HG02610 (cell line): ENCODE measurements around the gene GALNT17.
"Not testable (repeated sequence)": the region's sequence is repeated elsewhere in the genome, so short reads cannot be mapped to it uniquely, and the experiment has no call there.

Experiments used
- ATAC-seq: cut with Tn5 transposase; IDR thresholded peaks from one replicate; pipeline ENCODE4 v1.9.1; 2021; ENCODE audit warnings: mild to moderate bottlenecking, moderate library complexity; ENCODE audit not compliant: unreplicated experiment

GALNT17 gene

DNA sequence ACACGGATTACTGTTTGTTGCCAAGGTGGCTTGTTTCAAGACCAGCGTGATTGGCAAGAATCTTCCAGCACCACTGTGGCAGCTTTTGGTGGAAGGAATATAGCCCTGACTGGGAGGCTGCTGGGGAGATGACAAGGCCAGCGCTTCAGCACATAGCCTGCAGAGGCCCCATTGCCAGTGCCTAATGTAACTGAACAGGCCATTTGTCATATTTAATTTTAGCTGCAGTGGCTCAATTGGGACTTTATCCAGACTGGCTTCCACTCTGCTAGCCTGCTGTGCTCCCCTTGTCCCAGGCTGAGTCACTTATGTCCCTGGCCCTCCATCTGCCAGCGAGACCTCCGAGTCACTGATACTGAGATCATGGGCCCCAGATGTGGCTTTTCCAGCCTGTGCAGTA is 483.1 kb downstream of the GALNT17 start:
- no peak for ATAC-seq

DNA sequence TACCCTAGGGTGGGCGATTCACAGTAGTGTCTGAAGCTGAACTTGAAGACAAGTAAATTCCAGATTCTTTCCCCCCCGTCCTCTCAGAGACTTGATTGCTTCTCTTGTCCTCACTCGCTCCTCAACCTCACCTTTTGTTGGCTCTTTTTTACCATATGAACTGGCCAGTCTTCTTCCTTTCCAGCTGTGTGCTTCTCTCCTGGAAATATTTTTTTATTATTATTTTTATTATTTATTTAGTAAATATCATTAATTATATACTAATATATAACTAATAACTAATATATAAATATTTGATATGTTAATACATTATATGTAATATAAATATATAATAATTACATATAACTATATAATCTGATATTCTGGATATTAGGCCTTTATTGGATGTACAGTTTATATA is 484.3 kb downstream of the GALNT17 start:
- no peak for ATAC-seq

DNA sequence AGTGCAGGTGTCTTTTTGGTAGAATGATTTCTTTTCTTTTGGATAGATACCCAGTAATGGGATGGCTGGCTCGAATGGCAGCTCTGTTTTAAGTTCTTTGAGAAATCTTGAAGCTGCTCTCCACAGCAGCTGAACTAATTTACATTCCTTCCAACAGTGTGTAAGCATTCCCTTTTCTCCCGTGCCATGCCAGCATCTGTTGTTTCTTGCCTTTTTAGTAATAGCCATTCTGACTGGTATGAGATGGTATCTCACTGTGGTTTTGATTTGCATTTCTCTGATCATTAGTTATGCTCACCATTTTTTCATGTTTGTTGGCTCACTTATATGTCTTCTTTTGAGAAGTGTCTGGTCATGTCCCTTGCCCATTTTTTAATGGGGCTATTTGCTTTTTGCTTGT is 486.3 kb downstream of the GALNT17 start:
- no peak for ATAC-seq

DNA sequence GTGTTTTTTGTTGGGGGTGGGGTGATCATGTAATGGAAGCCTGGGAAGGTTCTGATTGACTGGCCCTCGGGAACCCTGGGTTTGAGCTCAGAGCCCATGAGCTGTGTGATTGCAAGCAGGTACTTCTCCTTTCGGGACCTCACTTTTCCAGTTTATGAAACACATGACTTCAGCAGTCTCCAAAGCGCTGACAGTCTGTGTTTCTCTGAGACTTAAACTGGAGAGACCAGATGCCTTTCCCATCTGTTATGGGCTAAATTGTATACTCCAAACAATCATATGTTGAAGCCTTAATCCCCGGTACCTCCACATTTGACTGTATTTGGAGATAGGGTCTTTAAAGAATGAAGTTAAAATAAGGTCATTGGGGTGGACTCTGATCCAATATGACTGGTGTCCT is 493.6 kb downstream of the GALNT17 start:
- ATAC-seq = no peak

DNA sequence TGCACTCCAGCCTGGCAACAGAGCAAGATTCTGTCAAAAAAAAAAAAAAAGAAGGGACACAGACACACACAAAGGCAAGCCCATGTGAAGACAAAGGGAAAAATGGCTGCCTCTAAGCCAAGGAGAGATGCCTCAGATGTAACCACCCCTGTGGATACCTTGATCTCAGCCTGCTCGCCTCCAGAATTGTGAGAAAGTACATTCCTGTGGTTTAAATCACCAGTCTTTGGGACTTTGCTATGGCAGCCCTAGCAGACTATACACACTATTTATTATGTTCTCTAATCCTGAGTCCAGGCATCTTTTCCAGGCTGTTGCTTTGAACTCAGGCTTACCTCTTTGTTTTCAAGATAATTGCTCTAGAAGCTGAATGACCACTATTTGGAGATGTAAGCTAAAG is 494.3 kb downstream of the GALNT17 start:
- ATAC-seq = no peak

DNA sequence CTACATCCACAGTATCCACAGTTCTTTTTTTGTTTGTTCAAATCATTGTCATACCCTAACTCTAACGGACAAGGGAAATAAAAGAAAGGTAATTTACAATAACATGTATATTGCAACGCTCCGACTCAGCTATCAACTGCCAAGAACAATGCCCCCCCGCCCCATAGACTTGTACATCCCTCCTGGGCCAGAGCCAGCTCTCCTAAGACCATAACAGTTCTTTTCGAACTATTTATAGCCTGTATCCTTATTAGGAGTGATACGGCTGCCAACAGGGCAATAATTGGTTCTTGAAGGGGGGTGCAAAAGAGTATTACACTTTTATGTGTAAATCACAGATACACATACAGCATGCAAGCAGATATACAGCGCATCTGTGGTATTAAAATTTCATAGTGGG is 495.7 kb downstream of the GALNT17 start:
- no peak for ATAC-seq

DNA sequence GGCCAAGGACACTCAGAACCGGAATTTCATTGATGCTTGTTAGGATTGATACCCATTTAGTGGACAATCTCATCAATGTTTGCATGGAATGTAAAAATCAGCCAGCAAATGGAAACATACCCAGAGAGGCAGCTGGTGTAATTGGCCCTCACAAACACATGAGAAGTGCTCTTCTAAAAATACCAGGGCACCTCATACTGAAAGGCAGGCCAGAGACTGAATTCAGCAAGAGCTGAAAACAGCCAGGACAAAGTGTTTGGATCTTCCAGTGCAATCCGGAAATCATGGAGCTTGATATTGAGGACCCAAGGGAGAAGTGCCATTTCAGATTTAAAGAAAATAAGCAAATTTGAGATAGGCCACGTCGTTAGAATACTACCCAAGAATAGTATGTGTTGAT is 498.6 kb downstream of the GALNT17 start:
- ATAC-seq = no peak

DNA sequence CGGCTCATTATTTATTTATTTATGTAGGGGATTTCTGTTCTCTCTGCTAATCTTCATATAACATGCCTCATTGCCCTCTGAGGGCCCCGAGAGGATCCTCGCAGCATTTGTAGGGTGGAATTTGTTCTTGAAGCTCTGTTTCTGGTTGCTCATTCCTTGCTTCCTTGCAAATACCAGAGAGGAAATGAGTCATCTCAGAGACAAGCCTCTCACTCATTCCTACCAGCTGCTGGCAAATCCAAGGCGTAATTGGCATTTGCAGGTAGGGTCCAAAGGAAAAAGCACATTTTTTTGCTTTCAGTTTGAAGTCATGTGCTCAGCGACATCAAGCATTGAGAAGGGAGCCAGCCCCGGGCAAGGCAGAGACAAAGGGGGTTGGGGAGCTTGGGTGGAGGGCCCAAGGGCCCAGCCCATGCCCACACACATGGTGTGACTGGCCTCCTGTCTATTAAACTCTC is 501.6 kb downstream of the GALNT17 start:
- ATAC-seq = no peak

DNA sequence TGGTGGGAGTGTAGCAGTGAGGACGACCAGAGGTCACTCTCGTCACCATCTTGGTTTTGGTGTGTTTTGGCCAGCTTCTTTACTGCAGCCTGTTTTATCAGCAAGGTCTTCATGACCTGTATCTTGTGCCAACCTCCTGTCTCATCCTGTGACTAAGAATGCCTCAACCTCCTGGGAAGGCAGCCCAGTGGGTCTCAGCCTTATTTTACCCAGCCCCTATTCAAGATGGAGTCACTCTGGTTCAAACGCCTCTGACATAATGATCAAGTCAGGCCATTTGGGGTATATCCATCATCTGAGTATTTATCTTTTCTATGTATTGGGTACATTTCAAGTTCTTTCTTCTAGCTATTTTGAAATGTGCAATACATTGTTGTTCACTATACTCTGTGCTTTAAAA is 503.9 kb downstream of the GALNT17 start:
- not testable (repeated sequence) for ATAC-seq

DNA sequence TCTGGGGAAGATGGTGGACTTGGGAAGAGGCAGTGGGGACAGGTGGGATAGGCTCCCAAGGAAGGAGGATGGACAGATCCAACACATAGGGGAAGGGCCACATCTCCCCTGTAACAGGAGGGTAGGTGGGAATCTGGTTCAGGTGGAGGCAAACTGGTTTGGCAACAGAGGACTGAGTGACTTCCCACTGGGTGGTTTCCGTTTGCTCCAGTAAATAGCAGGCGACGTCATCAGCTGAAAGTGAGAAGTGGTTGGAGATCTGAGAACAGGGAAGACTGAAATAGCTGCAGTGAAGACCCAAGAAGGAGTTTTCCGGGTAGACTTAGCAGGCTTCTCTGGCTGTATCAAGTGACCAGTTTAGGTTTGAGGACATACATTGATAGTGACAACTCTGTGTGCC is 504.4 kb downstream of the GALNT17 start:
- ATAC-seq = no peak

DNA sequence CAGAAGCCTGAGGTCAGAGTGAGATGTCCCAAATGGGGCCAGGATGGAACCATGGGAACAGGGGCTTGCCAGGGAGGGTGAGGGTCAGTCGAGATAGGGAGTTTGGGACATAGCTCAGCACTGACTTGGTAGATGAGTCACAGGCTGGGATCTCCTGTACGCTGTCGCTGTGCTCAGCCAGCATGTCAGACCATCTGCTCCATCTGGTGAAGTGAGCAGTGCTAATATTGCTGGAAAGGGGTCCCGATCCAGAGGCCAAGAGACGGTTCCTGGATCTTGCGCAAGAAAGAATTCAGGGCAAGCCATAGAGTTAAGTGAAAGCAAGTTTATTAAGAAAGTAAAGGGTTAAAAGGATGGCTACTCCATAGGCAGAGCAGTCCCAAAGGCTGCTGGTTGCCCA is 505.6 kb downstream of the GALNT17 start:
- no peak for ATAC-seq

DNA sequence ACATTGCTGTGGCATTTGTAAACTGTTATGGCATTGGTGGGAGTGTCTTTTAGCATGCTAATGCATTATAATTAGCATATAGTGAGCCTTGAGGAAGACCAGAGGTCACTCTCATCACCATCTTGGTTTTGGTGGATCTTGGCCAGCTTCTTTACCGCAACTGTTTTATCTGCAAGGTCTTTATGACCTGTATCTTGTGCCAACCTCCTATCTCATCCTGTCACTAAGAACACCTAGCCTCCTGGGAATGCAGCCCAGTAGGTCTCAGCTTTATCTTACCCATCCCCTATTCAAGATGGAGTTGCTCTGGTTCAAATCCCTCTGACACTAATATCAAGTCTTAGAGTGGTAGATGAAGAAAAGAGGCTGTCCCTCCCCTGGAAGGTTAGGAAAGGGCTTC is 506.2 kb downstream of the GALNT17 start:
- no peak for ATAC-seq

DNA sequence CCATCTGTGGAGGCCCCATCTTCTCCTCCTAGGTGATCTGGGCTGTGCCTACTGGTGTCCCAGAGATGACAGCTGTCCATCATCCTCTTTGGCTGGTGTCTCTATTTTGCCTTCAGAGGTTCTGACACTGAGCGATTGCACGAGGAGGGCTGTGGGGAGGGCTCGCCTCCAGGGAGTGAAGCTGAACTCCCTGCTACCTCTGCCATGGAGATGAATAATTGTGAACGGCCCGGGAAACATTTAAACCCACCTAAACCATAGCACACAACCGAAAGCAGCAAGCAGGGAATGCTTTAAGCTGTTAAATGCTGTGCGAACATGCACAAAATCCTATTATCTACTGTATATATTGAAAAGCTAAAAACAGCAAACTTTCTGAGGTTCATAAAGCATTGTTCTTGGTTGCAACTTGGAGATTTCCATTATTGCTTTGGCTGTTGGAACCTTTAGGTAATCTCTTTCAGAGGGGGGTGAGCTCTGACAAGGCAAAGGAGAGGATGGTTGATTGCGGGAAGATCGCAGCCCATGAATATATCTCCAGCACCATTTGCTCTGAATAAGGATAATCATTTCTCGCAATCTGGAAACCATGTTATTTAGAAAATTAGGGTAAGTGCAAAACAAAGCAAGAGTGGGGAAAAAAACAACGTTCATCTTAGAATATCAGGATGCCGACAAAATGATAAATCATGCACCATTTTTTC is 507.6 kb downstream of the GALNT17 start:
- no peak for ATAC-seq

DNA sequence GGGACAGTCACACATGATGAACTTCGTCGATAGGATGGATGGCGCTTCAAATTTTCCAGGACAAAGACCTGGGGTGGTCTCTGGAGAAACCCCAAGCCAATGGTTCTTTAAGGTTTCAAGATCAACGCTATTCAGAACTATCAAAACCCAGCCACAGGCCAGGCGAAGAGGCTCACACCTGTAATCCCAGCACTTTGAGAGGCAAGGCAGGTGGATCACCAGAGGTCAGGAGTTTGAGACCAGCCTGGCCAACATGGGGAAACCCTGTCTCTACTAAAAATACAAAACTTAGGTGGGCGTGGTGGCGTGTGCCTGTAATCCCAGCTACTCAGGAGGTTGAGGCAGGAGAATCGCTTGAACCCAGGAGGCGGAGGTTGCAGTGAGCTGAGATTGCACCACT is 511.1 kb downstream of the GALNT17 start:
- ATAC-seq = not testable (repeated sequence)

DNA sequence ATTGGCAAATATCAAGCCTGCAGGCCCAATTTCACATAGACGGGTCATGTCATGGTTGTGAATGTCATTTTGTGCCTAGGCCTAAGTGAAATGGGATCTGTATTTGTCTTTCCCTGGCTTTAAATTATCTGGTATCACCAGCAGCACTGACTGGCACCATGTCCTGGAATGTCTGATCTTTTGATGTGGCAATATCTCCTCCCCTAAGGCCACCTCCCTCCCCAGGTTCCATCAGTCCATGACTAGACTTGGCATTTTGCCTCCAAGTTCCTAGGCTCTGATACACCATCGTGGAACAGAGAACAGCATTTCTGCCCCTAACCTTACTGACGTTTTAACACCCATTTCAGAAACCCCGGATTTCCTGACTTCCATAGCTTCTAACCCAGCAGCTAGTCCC is 513.9 kb downstream of the GALNT17 start:
- no peak for ATAC-seq

DNA sequence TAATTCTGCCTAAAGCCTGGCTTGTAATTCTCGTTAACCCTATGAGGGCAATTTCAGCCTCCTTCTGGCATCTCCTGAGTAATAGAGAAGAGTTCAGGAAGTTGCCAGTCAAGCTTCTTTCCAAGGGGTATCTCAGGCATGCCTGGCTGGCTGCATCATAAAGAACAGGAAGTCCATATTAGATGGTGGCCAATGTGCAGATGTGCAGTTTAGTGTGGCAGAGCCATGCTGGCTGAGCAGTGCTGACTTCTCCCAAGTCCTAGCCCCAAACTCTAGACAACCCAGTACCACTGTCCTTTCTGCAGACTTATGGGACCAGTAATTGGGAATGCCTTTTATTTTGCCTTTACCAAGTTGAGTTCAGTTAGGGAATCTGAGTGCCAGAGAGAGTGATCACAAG is 517.9 kb downstream of the GALNT17 start:
- ATAC-seq = no peak

DNA sequence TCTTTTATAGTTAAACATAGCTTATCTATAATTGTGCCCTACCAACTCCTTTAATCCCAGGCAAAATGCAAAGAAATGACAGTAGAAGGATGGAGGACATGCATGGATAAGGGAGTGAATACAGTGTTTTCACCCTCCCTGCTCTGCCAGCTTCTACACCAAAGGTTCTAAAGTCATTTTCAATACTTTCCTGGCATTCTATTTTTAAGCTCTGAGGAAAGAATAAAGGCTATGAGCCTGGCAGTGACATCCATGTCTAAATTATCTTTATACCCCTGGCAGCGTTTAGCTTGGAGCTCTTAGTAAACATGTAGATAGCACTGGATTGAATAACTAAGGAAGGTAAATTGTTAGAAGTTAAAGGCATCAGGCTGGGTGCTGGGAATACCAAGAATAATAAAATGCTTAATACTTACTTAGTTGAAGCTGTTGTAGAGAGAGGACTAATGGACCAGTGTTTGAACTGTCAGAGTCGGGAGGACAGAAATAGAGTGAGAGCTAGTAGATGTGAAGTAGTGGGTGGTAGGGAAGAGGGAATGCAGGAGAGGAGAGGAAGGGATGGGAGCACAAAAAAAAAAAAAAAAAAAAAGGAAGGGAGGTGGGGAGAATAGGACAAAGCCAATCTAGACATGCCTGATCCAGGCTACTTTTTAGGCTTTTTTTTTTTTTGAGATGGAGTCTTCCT is 518.9 kb downstream of the GALNT17 start:
- no peak for ATAC-seq

DNA sequence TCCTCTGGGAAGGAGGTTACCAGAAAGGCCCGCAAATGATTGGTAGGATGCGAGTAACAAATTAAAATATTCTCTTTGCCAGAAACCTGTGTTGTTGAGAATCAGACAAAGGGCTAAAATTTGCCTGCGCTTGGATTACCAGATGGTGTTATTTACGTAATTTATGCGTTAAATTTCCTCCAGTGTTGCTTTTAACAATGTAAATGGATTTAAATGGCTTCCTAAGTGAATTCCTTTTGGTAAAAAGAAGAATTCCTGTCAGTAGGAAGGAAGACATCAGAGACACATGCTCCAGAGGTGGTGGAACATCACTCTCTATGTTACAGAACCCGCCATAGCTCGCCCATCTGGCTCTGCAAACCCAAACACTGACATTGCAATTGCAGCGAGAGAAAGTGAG is 520.6 kb downstream of the GALNT17 start:
- no peak for ATAC-seq

DNA sequence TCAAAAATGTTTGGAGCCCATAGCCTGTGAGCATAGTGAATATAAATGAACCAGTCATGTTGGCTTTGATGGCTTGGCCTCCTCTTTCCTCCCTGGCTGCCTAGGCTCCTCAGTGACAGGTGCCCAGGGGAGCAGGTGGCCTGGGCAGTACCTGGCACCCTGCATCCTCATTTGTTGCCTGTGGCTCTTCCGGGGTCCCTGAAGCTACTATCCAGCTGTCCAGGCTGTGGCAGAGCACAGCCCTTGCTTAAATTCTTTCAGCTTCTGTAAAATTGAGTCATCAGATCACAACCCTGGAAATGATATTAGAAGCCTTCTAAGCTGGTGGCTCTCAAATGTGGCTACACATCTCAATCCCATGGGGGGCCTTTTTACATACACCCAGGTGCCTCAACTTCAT is 525.4 kb downstream of the GALNT17 start:
- ATAC-seq = no peak

DNA sequence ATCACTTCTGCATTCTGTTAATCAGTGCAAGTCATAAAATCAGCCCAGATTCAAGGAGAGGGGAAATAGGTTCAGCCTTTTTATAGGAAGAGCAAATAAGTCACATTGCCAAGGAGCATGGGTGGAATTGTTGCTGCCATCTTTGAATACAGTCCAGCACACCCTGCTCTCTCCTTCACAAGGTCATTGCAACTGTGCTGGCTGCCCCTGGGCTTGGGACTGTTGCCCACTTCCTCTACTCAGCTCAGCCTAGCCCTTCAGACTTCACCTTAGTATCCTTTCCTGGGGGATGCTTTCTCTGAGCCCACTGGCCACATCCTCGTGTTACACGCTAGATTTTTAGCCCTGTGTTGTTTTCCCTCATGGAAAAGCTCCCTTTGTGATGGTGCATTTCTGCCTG is 527.7 kb downstream of the GALNT17 start:
- no peak for ATAC-seq

DNA sequence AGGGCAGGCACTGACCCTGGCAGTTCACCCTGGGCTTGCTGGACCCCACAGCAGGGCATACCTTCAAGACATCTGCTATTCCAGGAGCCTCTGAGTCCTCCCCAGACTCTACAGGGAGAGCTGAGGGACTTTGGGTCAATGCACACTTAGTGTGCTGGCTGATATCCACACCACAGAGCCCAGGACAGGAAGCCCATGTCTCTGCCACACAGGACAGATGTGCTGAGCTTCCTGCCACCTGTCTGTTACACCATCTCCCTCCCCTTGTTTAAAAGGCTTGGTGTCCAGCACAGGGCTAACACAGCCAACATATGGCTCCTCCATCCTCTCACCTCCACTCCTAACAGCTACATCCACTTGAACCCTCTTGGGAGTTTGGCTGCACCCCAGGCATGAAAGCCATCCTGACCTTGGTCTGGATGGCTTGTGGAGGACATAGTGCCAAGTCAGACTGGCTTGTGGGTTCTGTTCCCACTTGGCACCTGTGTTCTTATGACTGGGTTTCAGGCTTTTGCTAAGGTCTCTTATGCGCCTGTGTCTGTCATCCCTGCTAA is 529.8 kb downstream of the GALNT17 start:
- no peak for ATAC-seq

DNA sequence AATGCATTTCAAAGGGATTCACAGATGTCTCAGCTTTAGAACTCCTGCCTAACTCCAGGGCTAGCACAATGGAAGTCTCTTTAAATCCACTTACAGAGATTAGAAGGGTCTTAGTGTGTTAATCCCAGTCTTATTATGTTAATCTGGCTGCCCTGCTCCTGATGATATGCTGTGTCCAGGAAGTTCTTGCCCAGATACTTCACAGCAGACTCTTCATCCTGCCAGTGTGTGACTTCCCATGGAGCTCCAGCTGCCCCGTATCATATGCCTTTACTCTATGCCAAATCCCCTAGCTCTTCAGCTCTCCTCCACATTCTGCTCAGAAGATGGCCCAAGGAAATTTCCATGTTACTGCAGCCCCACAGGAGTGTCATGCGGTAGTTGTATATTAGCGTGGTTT is 533.8 kb downstream of the GALNT17 start:
- ATAC-seq = no peak
